HepG2 (cell line): Measurements from ENCODE around the gene HMMR.

Experiments used
- BRCA1 ChIP-seq: sonication (generic); formaldehyde crosslinking; IDR thresholded peaks from 2 replicates; pipeline ENCODE4 v1.4.0; 2020; ENCODE audit warnings: missing genetic modification reagents
- FOXA1 ChIP-seq, 2 experiments: fragments of 450-650 bp in 1 of 2; sonication (generic) in 1 of 2; formaldehyde crosslinking in 1 of 2; IDR thresholded peaks; 2 replicates each; pipeline versions ENCODE4 v1.4.0 to v1.6.1; 2016 to 2020; ENCODE audit warnings: missing genetic modification reagents in 1 of 2
- GABPA ChIP-seq, 2 experiments: IDR thresholded peaks; 2 replicates each; pipeline ENCODE4 v1.6.1; 2011 to 2016; ENCODE audit warnings: low read depth in 2 of 2, low read length in 1 of 2, missing biosample characterization in 1 of 2, missing genetic modification characterization in 1 of 2
- POLR2A ChIP-seq, 2 experiments: IDR thresholded peaks; 2 replicates each; pipeline ENCODE4 v1.6.1; 2011; ENCODE audit warnings: low read depth in 2 of 2, low read length in 2 of 2, mild to moderate bottlenecking in 1 of 2, moderate library complexity in 1 of 2; ENCODE audit not compliant: insufficient read depth in 1 of 2
- TF ChIP-seq, protein P1 (sequence below): sonication (generic); formaldehyde crosslinking; IDR thresholded peaks from 2 replicates; pipeline ENCODE4 v1.5.0; 2020; ENCODE audit warnings: mild to moderate bottlenecking, missing genetic modification reagents, moderate library complexity

DNA sequence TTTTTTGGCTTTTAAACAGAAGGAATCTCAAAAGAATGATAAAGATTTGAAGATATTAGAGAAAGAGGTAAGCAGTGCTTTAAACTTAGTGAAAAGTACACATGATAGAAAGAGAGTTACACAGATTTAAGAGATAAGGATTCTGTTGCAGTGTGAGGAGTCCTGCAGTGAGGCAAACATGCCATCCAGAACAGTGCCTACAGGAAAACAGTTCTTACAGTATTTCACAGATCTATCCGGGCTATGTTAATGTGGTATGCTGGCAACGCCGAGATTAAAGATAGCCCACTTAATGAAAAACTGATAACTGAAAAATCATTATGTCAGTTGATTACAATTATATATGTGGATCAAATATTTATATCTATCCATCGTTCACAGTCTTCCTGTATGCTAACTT is 7.2 kb downstream of the HMMR start:
- TF ChIP-seq GABPA (IDR thresholded peaks at IDR 0.05; ENCODE audit: low read depth, low read length) (no peak), GABPA (CRISPR knock-in tag; IDR thresholded peaks at IDR 0.05; ENCODE audit: low read depth) (no peak), BRCA1 (CRISPR knock-in tag) (no peak), FOXA1 (IDR thresholded peaks at IDR 0.05) (no peak), FOXA1 (CRISPR knock-in tag; IDR thresholded peaks at IDR 0.05) (no peak), POLR2A (IDR thresholded peaks at IDR 0.05; ENCODE audit: insufficient read depth in 1 of 2, low read depth in 2 of 2, low read length in 2 of 2) (no peak)
- TF ChIP-seq, protein P1, sequence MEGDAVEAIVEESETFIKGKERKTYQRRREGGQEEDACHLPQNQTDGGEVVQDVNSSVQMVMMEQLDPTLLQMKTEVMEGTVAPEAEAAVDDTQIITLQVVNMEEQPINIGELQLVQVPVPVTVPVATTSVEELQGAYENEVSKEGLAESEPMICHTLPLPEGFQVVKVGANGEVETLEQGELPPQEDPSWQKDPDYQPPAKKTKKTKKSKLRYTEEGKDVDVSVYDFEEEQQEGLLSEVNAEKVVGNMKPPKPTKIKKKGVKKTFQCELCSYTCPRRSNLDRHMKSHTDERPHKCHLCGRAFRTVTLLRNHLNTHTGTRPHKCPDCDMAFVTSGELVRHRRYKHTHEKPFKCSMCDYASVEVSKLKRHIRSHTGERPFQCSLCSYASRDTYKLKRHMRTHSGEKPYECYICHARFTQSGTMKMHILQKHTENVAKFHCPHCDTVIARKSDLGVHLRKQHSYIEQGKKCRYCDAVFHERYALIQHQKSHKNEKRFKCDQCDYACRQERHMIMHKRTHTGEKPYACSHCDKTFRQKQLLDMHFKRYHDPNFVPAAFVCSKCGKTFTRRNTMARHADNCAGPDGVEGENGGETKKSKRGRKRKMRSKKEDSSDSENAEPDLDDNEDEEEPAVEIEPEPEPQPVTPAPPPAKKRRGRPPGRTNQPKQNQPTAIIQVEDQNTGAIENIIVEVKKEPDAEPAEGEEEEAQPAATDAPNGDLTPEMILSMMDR = no peak
